OCI-LY7 (cell line): ENCODE data around the gene LRRC4. TPM values are rescaled to one million over a fixed set of nuclear protein-coding genes. Genes with fewer than 3 reads are reported as not detected.

Experiments
- Bru-seq: library from RNA; stranded (reverse); fragments of 400-500 nt; gene quantifications from one replicate; lab custom pipeline; 2021; lab: Mats Ljungman, UMichigan
- BruChase-seq, 2 experiments: library from RNA; stranded (reverse); fragments of 400-500 nt; gene quantifications; one replicate each; lab custom pipeline; 2021; lab: Mats Ljungman, UMichigan
- BruUV-seq: library from RNA; stranded (reverse); fragments of 400-500 nt; replicated peaks from 2 replicates; lab custom pipeline; 2021; lab: Mats Ljungman, UMichigan
- CTCF ChIA-PET: fragments of 300-600 bp; sonication (Branson Sonifier 250); formaldehyde crosslinking; loops from one replicate; lab custom pipeline; 2022; ENCODE audit warnings: antibody characterized with exemption; ENCODE audit not compliant: unreplicated experiment; lab: Charles Lee
- POLR2A ChIA-PET: fragments of 300-600 bp; sonication (Branson Sonifier 250); formaldehyde crosslinking; loops from one replicate; lab custom pipeline; 2022; ENCODE audit warnings: antibody characterized with exemption; lab: Charles Lee
- DNase-seq: peaks from one replicate; pipeline ENCODE4 v3.0.0-alpha.2; 2015; ENCODE audit warnings: low spot score
- H2AFZ ChIP-seq: fragments of 200-600 bp; sonication (generic), shearing (Covaris generic); 2 replicates; pipeline ENCODE4 v1.6.1; 2014; ENCODE audit warnings: mild to moderate bottlenecking, antibody characterized with exemption, low read length, moderate library complexity
- H3K27ac ChIP-seq: fragments of 200-600 bp; sonication (generic); 2 replicates; pipeline ENCODE4 v1.5.1; 2014; ENCODE audit warnings: mixed run types, low read depth, mild to moderate bottlenecking, moderate library complexity, low read length, inconsistent platforms; ENCODE audit not compliant: poor library complexity, severe bottlenecking
- H3K36me3 ChIP-seq: fragments of 200-600 bp; sonication (generic); 2 replicates; pipeline ENCODE4 v1.6.1; 2014; ENCODE audit warnings: mild to moderate bottlenecking, antibody characterized with exemption, low read length, moderate library complexity, mixed read lengths; ENCODE audit not compliant: insufficient read depth
- H3K4me1 ChIP-seq: fragments of 200-600 bp; sonication (generic); 2 replicates; pipeline ENCODE4 v1.5.1; 2014; ENCODE audit warnings: mild to moderate bottlenecking, low read length; ENCODE audit not compliant: insufficient read depth, poor library complexity, severe bottlenecking
- H3K4me2 ChIP-seq: fragments of 200-600 bp; sonication (generic); 2 replicates; pipeline ENCODE4 v1.6.1; 2014; ENCODE audit warnings: mild to moderate bottlenecking, low read length
- H3K4me3 ChIP-seq: fragments of 200-600 bp; sonication (generic); 2 replicates; pipeline ENCODE4 v1.5.1; 2014; ENCODE audit warnings: mild to moderate bottlenecking, low read depth, low read length; ENCODE audit not compliant: poor library complexity, severe bottlenecking
- H3K79me2 ChIP-seq: fragments of 200-600 bp; sonication (generic); 2 replicates; pipeline ENCODE4 v1.6.1; 2016; ENCODE audit warnings: low read depth, mild to moderate bottlenecking, low read length, moderate library complexity, mixed read lengths; ENCODE audit not compliant: insufficient read depth
- H3K9me2 ChIP-seq: fragments of 200-600 bp; sonication (generic); 2 replicates; pipeline ENCODE4 v1.6.1; 2016; ENCODE audit warnings: mild to moderate bottlenecking, low read length, mixed read lengths; ENCODE audit not compliant: insufficient read depth
- H3K9me3 ChIP-seq: fragments of 200-600 bp; sonication (generic); 2 replicates; pipeline ENCODE4 v1.6.1; 2014; ENCODE audit warnings: mild to moderate bottlenecking, mixed run types, low read length, mixed read lengths
- H4K20me1 ChIP-seq: fragments of 200-600 bp; sonication (generic); 2 replicates; pipeline ENCODE4 v1.6.1; 2014; ENCODE audit warnings: mild to moderate bottlenecking, antibody characterized with exemption, low read length, moderate library complexity, mixed read lengths; ENCODE audit not compliant: insufficient read depth
- CTCF ChIP-seq: fragments of 200-600 bp; sonication (generic); conservative IDR thresholded peaks from 2 replicates; pipeline ENCODE4 v1.5.1; 2014; ENCODE audit warnings: mild to moderate bottlenecking, antibody characterized with exemption, low read length, moderate library complexity, mixed read lengths
- EZH2phosphoT487 ChIP-seq: fragments of 200-600 bp; sonication (generic); IDR thresholded peaks from 2 replicates; pipeline ENCODE4 v1.6.1; 2018; ENCODE audit warnings: low read depth, borderline replicate concordance, mild to moderate bottlenecking, mixed run types, antibody characterized with exemption, low read length, moderate library complexity, mixed read lengths
- intact Hi-C: fragments of 100-400 bp; cut with micrococcal nuclease; formaldehyde crosslinking; loops from one replicate; pipeline ENCODE4 v1.10.0; 2022; ENCODE audit not compliant: unreplicated experiment
- long read RNA-seq: library from polyadenylated mRNA; stranded (forward); transcript quantifications from one replicate; pipeline ENCODE4 v2.0.0, GENCODE V29; 2022
- total RNA-seq, 2 experiments: library from RNA; depleted of rRNA in 1 of 2; stranded (reverse); fragments of >200 nt in 1 of 2; shearing (Covaris generic) in 1 of 2; gene quantifications; 2 replicates each; pipeline ENCODE4 v1.2.3, GENCODE V29; 2014 to 2022

Gene LRRC4
- total RNA-seq (2014; rRNA removed; shearing (Covaris generic)) (not detected in 2 replicates), total RNA-seq (2022) (not detected in 2 replicates), Bru-seq, nascent RNA (not detected), BruChase-seq, experiment 1, labeled RNA remaining after a 6-hour chase (not detected), BruChase-seq, experiment 2, labeled RNA remaining after a 2-hour chase (percentile 19 among the genes with signal in this experiment)
- long read RNA-seq = 0 reads

GRCh38 chr7:128030654-128031611 lies at the start of gene LRRC4:
Gene LRRC4 (minus strand): TSS chr7:128031437. CDS start chr7:128030640, 797 bp downstream.
- 0 out of 2 replicates have a peak, but pooled peaks have one; percentile 47 for TF ChIP-seq EZH2phosphoT487
- TF ChIP-seq CTCF = no peak
- Histone ChIP-seq H3K79me2 (no peaks in the 10 kb centered on the region), H3K4me1 (no peaks in the 10 kb centered on the region)

GRCh38 chr7:128080169-128080568 lies 48.9 kb upstream of the LRRC4 start:
- peaks cover 11% of the 10 kb centered on the region; the same call in 1 of the 2 replicates for H3K36me3 ChIP-seq
- no peaks in the 10 kb centered on the region for H4K20me1 ChIP-seq
- no peaks in the 10 kb centered on the region for H3K9me3 ChIP-seq
- intact Hi-C loops = no loop called here
- no peak overlapping the region for H3K4me3 ChIP-seq
- no peak overlapping the region for H3K27ac ChIP-seq
- H3K4me1 ChIP-seq = no peaks in the 10 kb centered on the region
- H2AFZ ChIP-seq = no peak overlapping the region
- H3K9me2 ChIP-seq = no peaks in the 10 kb centered on the region
- POLR2A ChIA-PET = interaction anchor here (0.8 kb wide), 1 partner anchor 35 kb away, joined by 3 read pairs; no protein-coding TSS in a partner anchor
- CTCF ChIA-PET = interaction anchor here (0.6 kb wide), 1 partner anchor 232 kb away, joined by 5 read pairs; no protein-coding TSS in a partner anchor
- H3K4me2 ChIP-seq = no peak overlapping the region
- TF ChIP-seq EZH2phosphoT487 = no peak
- no peak for TF ChIP-seq CTCF
- BruUV-seq = TSS peak; percentile 38
- H3K79me2 ChIP-seq = no peaks in the 10 kb centered on the region
- no peak for DNase-seq

More at GRCh38 chr7:128030654-128031611, at the start of gene LRRC4:
- intact Hi-C loops = no loop called here
- Histone ChIP-seq H3K4me3 (peak within 1 kb of the TSS; percentile 35), H3K4me2 (peak within 1 kb of the TSS; percentile 65; the same call in 1 of the 2 replicates), H3K9me2 (no peaks in the 10 kb centered on the region), H3K27ac (no peak within 1 kb of the TSS), H2AFZ (no peak within 1 kb of the TSS), H4K20me1 (peaks cover 16% of the 10 kb centered on the region; the same call in 1 of the 2 replicates), H3K36me3 (peaks cover 11% of the 10 kb centered on the region), H3K9me3 (no peaks in the 10 kb centered on the region)
- ChIA-PET CTCF (no interaction called here), POLR2A (interaction anchor here (1.3 kb wide), 1 partner anchor 73 kb away, joined by 3 read pairs; no protein-coding TSS in a partner anchor)
- no TSS peak for BruUV-seq
- peak; percentile 30 for DNase-seq
